SK-N-MC (cell line): ENCODE data around the gene AFP.

ENCODE experiments used
- EZH2 ChIP-seq: fragments of 200-600 bp; sonication (generic); IDR thresholded peaks from one replicate; pipeline ENCODE4 v1.6.1; 2017; ENCODE audit warnings: antibody characterized with exemption
- FOXP2 ChIP-seq: optimal IDR thresholded peaks from 2 replicates; pipeline ENCODE3; 2011; ENCODE audit warnings: mild to moderate bottlenecking, moderate library complexity; ENCODE audit not compliant: insufficient read depth; ENCODE audit errors: extremely low read length, control extremely low read depth
- POLR2AphosphoS5 ChIP-seq: IDR thresholded peaks from 2 replicates; pipeline ENCODE4 v1.6.1; 2012; ENCODE audit warnings: mild to moderate bottlenecking, low read depth, low read length, borderline replicate concordance

DNA sequence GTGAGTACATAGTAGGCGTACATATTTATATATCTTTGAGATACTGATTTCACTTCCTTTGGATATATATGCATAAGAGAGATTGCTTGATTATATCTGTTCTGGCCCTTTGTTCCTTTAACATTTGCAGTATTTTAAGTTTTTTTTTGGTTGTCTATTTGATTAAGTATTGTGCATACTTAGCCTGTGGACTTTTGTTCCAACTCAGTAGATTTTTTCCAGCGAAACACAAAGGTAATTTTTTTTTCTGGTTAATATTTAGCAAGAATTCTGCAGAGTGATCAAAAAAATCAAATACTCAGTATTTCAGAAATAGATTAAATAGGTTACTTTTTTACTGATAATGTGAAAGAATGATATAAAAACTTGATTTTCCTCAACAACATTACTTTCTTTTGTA is 45.3 kb downstream of the AFP start, which contains the start of gene AFM:
- TF ChIP-seq EZH2 = no peak
- no peak for TF ChIP-seq FOXP2
- no peak for TF ChIP-seq POLR2AphosphoS5
